ENCODE measurements around the gene RBMS2. TPM values are rescaled to one million over a fixed set of nuclear protein-coding genes. Genes with fewer than 3 reads are reported as not detected.

RBMS2 gene
- total and polyA plus RNA-seq, 10 of the 15 experiments (the other 5 are each of a cell fraction or from before 2014, with no cell fraction given), result 0.56 to 7.1 (median 2.4) TPM

GRCh38 chr12:56634242-56634836 lies 112.7 kb downstream of the RBMS2 start (continued):
- peak; percentile 51 for TF ChIP-seq CUX1 (IDR thresholded peaks at IDR 0.05; ENCODE audit: insufficient replicate concordance, low read depth, low read length)

- Histone ChIP-seq H3K4me3 (peak overlapping the region; percentile 91), H3K9me3 (replicated peaks; ENCODE audit: control insufficient read depth, insufficient read depth, low read length) (no peaks in the 10 kb centered on the region), H4K20me1 (ENCODE audit: control insufficient read depth, insufficient read depth) (no peaks in the 10 kb centered on the region), H3K27ac (ENCODE audit: control insufficient read depth, insufficient read depth) (peak overlapping the region; percentile 87), H3K4me1 (ENCODE audit: control insufficient read depth, insufficient read depth, low read length) (peaks cover 34% of the 10 kb centered on the region), H3K9ac (ENCODE audit: control insufficient read depth, insufficient read depth, low read length) (peak overlapping the region; percentile 92), H3K79me2 (ENCODE audit: control insufficient read depth, insufficient read depth, low read length) (peaks cover 59% of the 10 kb centered on the region), H3K4me2 (ENCODE audit: control insufficient read depth, insufficient read depth) (peak overlapping the region; percentile 95), H2AFZ (ENCODE audit: control insufficient read depth, low read depth, low read length) (peak overlapping the region; percentile 48), H3K36me3 (ENCODE audit: control insufficient read depth in 2 of 2, insufficient read depth in 2 of 2, low read length in 1 of 2) (peaks cover 6 to 15% of the 10 kb centered on the region in 2 experiments; a peak in 3 of 4 replicates), H3K27me3 (replicated peaks in 1 of 2; ENCODE audit: control insufficient read depth in 2 of 2, insufficient read depth in 2 of 2, low read length in 1 of 2) (no peaks in the 10 kb centered on the region)
- WGBS (ENCODE audit: insufficient coverage, insufficient replicate concordance, low lambda C conversion rate, missing lambda C conversion rate), result 1% methylated on average over 36 of the region's 47 CpGs
- BruUV-seq (replicated peaks), result no TSS peak
- no peak for DNase-seq (ENCODE audit: low read depth, low spot score)
- POLR2A ChIA-PET, result interaction anchor here (0.5 to 6.9 kb wide), 20 partner anchors 10 to 413 kb away, joined by 3 to 155 read pairs (median 6); partner anchors contain the start of genes ATP5F1B, NACA, PTGES3 and RNF41
- in situ Hi-C loops (cut with MboI), result loop anchor here (10.0 kb wide), 1 partner anchor 450 kb away; the partner anchor contains the start of gene NAB2
- ATAC-seq, result peak; percentile 57
- peak; percentile 47 for FAIRE-seq
- CTCF ChIA-PET, result interaction anchor here (0.6 to 6.1 kb wide), 30 partner anchors 7 to 477 kb away, joined by 3 to 73 read pairs (median 8); partner anchors contain the start of genes ATP5F1B, RBMS2 and STAT6
- SMC1A ChIA-PET (ENCODE audit: uncharacterized antibody, unreplicated experiment), result interaction anchor here (0.8 to 6.1 kb wide), 25 partner anchors 11 to 447 kb away, joined by 3 to 68 read pairs (median 7); partner anchors contain the start of genes ATP5F1B, CNPY2, PTGES3 and RBMS2
- RAD21 ChIA-PET (ENCODE audit: unreplicated experiment), result interaction anchor here (0.6 to 10.0 kb wide), 22 partner anchors 7 to 507 kb away, joined by 3 to 176 read pairs (median 6); partner anchors contain the start of genes CNPY2, ESYT1, PRIM1 and PTGES3
- intact Hi-C loops (cut with micrococcal nuclease; ENCODE audit: unreplicated experiment), result loop anchor here (5.0 kb wide), 1 partner anchor 452 kb away; the partner anchor contains the start of gene NAB2
- no peak for TF ChIP-seq MEF2B (IDR thresholded peaks at IDR 0.05; ENCODE audit: partially characterized antibody, poor library complexity, severe bottlenecking)
- TF ChIP-seq CEBPB (IDR thresholded peaks at IDR 0.05; ENCODE audit: borderline replicate concordance in 1 of 2, low read depth in 2 of 2, low read length in 2 of 2), result no peak
- 0 out of 2 replicates have a peak, but pooled peaks have one; percentile 52 for TF ChIP-seq EED (IDR thresholded peaks at IDR 0.05; ENCODE audit: low read depth)
- 0 out of 2 replicates have a peak, but pooled peaks have one; percentile 5 for TF ChIP-seq TARDBP (IDR thresholded peaks at IDR 0.05; ENCODE audit: borderline replicate concordance)
- no peak for TF ChIP-seq KDM1A (IDR thresholded peaks at IDR 0.05; ENCODE audit: borderline replicate concordance)
- peak; percentile 65 for TF ChIP-seq RELB (IDR thresholded peaks at IDR 0.05; ENCODE audit: low read depth)
- peak; percentile 37 for TF ChIP-seq SP1 (IDR thresholded peaks at IDR 0.05; ENCODE audit: low read depth, low read length)
- peak; percentile 76 for TF ChIP-seq IKZF1 (conservative IDR thresholded peaks at IDR 0.05)
These were observed 113.5 kb downstream of the RBMS2 start for GRCh38 chr12:56634837-56635791.
